Right atrium auricular region (tissue), 2 donors: ENCODE results near the gene CLMP. TPM values are rescaled to one million over a fixed set of nuclear protein-coding genes. Genes with fewer than 3 reads are reported as not detected.
"Not testable (repeated sequence)": the region's sequence is repeated elsewhere in the genome, so short reads cannot be mapped to it uniquely, and the experiment has no call there.

ENCODE experiments used
- DNase-seq: peaks from one replicate; pipeline ENCODE4 v3.0.0-alpha.2; 2019; ENCODE audit warnings: low spot score
- H3K27ac ChIP-seq, 2 donors: fragments of 200-600 bp; sonication (generic); 1 replicate in 1 of 2; 2 replicates in 1 of 2; pipeline ENCODE4 v1.5.1; 2016 to 2019
- H3K27me3 ChIP-seq, 2 donors: fragments of 200-600 bp; sonication (generic); one replicate each; pipeline versions ENCODE4 v1.5.1 to v1.6.0; 2017 to 2019
- H3K36me3 ChIP-seq: fragments of 200-600 bp; sonication (generic); one replicate; pipeline ENCODE4 v1.5.1; 2016
- H3K4me1 ChIP-seq, 2 donors: fragments of 200-600 bp; sonication (generic); one replicate each; pipeline versions ENCODE4 v1.5.1 to v1.6.0; 2017 to 2019
- H3K4me3 ChIP-seq, 2 donors: fragments of 200-600 bp; sonication (generic); 1 replicate in 1 of 2; 2 replicates in 1 of 2; pipeline ENCODE4 v1.5.1; 2017 to 2019; ENCODE audit warnings: mild to moderate bottlenecking in 1 of 2, moderate library complexity in 1 of 2
- H3K9me3 ChIP-seq, 2 donors: fragments of 200-600 bp; sonication (generic); one replicate each; pipeline ENCODE4 v1.5.1; 2019
- total RNA-seq, 2 donors: library from RNA; depleted of rRNA; stranded (reverse); fragments of >200 nt; gene quantifications; one replicate each; pipeline ENCODE4 v1.1.0, GENCODE V29; 2016
- TF ChIP-seq, protein P1 (sequence below), 2 donors: fragments of 200-600 bp; sonication (generic); IDR thresholded peaks; one replicate each; pipeline ENCODE4 v1.5.1; 2019; ENCODE audit warnings: antibody characterized with exemption in 2 of 2

The CLMP gene
- total RNA-seq, 2 donors from 2014 or later: 8.4 to 34.3 TPM

DNA sequence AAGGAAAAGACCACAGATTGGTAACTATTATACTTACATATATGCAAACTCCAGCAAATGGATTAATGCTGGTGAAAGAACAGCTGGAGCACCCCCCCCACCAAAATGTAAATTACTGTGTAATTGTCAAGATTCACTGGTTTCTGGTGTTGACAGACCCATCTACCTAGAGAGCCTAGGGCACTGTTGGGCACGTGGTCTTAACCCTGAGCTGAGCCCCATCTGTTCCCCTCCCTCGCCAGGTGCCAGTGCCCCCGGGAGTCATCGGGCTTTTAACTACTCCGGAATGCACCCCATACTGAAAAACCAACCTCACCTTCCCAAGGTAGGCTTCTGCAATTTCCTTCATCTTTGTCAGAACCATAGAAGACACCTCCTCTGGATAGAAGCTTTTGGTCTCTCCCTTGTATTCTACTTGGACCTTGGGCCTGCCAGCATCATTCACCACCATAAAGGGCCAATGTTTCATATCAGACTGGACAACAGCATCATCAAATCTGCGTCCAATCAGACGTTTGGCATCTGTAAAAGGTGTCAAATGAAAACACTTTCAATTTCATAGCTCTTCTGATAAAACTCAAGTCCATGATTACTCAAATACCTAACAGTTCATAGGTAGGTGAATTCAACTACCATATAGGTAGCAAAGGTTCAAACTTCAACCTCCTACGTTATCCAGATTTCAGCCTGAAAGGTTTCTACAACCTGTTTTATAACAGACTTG lies 134.6 kb downstream of the CLMP start:
- H3K27me3 ChIP-seq: no peaks in the 10 kb centered on the region
- H3K9me3 ChIP-seq: no peaks in the 10 kb centered on the region
- H3K36me3 ChIP-seq: peaks cover 57% of the 10 kb centered on the region
- H3K4me1 ChIP-seq: peaks cover 0 to 71% of the 10 kb centered on the region in 2 donors
- DNase-seq: peak; percentile 48
- TF ChIP-seq, protein P1, sequence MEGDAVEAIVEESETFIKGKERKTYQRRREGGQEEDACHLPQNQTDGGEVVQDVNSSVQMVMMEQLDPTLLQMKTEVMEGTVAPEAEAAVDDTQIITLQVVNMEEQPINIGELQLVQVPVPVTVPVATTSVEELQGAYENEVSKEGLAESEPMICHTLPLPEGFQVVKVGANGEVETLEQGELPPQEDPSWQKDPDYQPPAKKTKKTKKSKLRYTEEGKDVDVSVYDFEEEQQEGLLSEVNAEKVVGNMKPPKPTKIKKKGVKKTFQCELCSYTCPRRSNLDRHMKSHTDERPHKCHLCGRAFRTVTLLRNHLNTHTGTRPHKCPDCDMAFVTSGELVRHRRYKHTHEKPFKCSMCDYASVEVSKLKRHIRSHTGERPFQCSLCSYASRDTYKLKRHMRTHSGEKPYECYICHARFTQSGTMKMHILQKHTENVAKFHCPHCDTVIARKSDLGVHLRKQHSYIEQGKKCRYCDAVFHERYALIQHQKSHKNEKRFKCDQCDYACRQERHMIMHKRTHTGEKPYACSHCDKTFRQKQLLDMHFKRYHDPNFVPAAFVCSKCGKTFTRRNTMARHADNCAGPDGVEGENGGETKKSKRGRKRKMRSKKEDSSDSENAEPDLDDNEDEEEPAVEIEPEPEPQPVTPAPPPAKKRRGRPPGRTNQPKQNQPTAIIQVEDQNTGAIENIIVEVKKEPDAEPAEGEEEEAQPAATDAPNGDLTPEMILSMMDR (IDR thresholded peaks at IDR 0.05): no peak
- peak overlapping the region; percentile 68 to 93 for H3K4me3 ChIP-seq
- peak overlapping the region; percentile 100 for H3K27ac ChIP-seq

DNA sequence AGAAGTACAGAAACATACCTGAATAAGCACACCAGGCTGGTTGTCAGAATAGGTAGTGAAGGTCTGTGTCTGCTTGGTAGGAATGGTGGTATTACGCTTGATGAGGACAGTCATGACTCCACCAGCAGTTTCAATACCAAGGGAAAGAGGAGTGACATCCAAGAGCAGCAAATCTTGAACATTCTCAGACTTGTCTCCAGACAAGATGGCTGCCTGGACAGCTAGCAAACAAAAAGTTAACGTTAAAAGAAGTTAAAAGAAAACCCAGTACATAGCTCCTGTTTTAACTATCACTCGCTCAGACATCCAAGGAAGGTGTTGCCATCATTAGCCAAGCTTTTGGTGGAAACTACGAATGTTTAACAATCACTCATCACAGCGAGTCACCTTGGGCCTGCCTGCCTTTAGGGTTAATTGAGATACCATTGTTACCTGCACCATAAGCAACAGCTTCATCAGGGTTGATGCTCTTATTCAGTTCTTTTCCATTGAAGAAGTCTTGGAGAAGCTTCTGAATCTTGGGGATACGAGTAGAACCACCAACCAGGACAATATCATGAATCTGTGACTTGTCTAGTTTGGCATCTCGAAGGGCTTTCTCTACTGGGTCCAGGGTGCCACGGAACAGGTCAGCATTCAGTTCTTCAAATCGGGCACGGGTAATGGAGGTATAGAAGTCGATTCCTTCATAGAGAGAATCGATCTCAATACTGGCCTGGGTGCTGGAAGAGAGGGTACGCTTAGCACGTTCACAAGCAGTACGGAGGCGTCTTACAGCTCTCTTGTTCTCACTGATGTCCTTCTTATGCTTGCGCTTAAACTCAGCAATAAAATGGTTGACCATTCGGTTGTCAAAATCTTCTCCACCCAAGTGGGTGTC lies 135.8 kb downstream of the CLMP start:
- peak overlapping the region; percentile 68 to 93 for H3K4me3 ChIP-seq
- H3K4me1 ChIP-seq: peaks cover 0 to 70% of the 10 kb centered on the region in 2 donors
- H3K27ac ChIP-seq: peak overlapping the region in 1 of 2 donors; percentile 49
- H3K36me3 ChIP-seq: peaks cover 63% of the 10 kb centered on the region
- peak; percentile 55 for DNase-seq
- H3K9me3 ChIP-seq, H3K27me3 ChIP-seq: not testable (repeated sequence)

DNA sequence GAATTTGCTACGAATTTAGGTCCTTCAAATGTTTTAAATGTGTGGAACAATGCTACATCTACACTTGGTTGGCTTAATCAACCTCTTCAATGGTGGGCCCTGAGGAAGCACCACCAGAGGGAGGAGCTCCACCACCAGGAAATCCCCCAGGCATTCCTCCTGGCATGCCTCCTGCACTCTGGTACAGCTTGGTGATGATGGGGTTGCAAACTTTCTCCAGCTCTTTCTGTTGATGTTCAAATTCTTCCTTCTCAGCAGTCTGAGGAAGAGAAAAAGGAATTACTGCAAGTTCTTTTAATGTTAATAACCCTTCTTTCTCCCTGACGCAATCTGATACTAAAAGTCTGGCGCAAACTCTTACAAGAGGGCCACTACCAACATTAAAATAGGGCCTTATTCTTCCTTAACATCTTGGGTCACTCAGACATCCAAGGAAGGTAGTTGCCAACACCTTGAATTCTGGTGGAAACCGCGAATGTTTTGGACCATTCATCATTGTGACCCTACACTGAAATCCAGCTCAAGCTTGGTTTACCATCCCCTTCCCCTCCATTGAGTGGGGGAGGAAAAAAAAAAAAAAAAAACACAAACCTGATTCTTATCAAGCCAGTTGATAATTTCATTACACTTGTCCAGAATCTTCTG lies 137.3 kb downstream of the CLMP start:
- Histone ChIP-seq H3K9me3 (no peaks in the 10 kb centered on the region), H3K27ac (no peak overlapping the region), H3K27me3 (no peaks in the 10 kb centered on the region), H3K4me1 (peaks cover 0 to 63% of the 10 kb centered on the region in 2 donors), H3K4me3 (no peak overlapping the region), H3K36me3 (peaks cover 63% of the 10 kb centered on the region)
- TF ChIP-seq, protein P1 (IDR thresholded peaks at IDR 0.05): no peak
- no peak for DNase-seq

DNA sequence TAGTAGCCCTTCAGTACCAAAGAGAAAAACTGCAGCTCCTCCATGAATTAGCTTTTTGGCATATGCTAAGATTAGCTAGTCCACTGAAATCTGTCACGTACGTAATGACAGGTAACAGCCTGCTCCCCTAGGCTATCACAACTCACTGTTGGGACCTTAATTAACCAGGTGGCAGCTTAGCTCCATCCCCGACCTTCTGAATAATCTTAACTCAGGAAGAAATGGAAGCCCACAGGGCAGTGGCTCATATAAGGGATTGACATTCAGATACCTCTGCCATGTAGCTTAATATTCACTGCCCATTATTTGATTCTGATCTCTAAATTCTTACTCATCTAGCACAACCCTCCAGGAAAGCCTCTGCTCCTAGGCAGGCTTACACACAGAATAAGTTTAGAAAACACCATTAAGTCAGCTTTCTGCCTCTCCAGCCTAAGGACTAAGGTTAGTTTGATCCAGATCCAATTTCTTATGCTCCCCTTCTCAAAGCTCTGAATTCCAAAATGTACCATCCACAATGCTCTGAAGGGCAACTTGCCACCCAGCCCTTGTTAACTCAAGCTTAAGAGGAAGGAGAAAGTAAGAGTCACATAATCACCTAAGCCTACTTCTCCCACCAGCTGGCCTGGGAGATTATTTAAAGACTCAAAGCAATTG lies 138.1 kb downstream of the CLMP start:
- Histone ChIP-seq H3K27ac (no peak overlapping the region), H3K4me3 (no peak overlapping the region), H3K36me3 (peaks cover 63% of the 10 kb centered on the region), H3K4me1 (peaks cover 0 to 63% of the 10 kb centered on the region in 2 donors), H3K27me3 (no peaks in the 10 kb centered on the region), H3K9me3 (no peaks in the 10 kb centered on the region)
- DNase-seq: no peak
- TF ChIP-seq, protein P1 (IDR thresholded peaks at IDR 0.05): no peak

DNA sequence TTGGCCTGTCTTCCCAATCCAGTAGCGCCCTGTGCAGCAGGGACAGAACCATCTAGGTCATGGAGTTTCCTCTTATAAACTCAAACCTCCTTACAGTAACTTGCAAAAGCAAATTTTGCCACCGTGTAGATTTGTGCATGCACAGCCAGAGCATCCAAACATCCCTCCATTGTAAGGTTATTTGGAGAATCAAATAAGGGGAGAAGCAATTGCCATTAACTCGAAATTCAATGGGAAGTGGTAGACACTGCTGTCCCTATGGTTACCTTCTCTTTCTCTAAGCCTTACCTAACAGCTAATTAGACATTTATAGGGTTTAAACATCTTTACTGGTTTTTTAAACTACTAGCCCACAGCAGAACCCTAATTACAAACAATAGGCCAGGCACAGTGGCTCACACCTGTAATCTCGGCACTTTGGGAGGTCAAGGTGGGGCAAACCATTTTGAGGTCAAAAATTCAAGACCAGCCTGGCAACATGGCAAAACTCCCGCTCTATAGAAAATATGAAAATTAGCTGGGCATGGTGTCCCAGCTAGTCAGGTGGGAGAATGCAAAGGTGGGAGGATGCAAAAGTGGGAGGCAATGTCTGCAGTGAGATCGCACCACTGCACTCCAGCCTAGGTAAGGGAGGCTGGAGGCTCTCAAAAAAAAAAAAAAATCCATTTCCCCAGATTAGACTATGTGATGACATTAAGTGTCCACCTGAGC lies 139.7 kb downstream of the CLMP start:
- Histone ChIP-seq H3K9me3 (no peaks in the 10 kb centered on the region), H3K36me3 (peaks cover 54% of the 10 kb centered on the region), H3K4me3 (no peak overlapping the region), H3K4me1 (peaks cover 0 to 53% of the 10 kb centered on the region in 2 donors), H3K27me3 (no peaks in the 10 kb centered on the region), H3K27ac (no peak overlapping the region)
- DNase-seq: peak; percentile 11
- TF ChIP-seq, protein P1 (IDR thresholded peaks at IDR 0.05): no peak
